GM12891 (cell line): Measurements from ENCODE around the gene CHD3.

Experiments
- POLR2A ChIP-seq: IDR thresholded peaks from 2 replicates; pipeline ENCODE4 v1.6.1; 2011; ENCODE audit warnings: low read depth, low read length, control low read depth
- POLR2AphosphoS5 ChIP-seq: IDR thresholded peaks from 2 replicates; pipeline ENCODE4 v1.6.1; 2011; ENCODE audit warnings: low read depth, low read length, control low read depth
- SPI1 ChIP-seq: IDR thresholded peaks from 2 replicates; pipeline ENCODE4 v1.6.1; 2011; ENCODE audit warnings: low read depth, low read length, control low read depth
- TAF1 ChIP-seq: IDR thresholded peaks from 2 replicates; pipeline ENCODE4 v1.6.1; 2011; ENCODE audit warnings: low read depth, low read length, control low read depth

- TF ChIP-seq SPI1, result no peak
- TF ChIP-seq TAF1, result no peak
- no peak for TF ChIP-seq POLR2AphosphoS5
- no peak for TF ChIP-seq POLR2A
Observed at GRCh38 chr17:7930841-7931631, 42.4 kb downstream of the CHD3 start.
